ENCODE measurements around the gene TXNL1.

The TXNL1 gene

GRCh38 chr18:56565551-56566345 is 72.6 kb downstream of the TXNL1 start:
- no peak for DNase-seq

DNA sequence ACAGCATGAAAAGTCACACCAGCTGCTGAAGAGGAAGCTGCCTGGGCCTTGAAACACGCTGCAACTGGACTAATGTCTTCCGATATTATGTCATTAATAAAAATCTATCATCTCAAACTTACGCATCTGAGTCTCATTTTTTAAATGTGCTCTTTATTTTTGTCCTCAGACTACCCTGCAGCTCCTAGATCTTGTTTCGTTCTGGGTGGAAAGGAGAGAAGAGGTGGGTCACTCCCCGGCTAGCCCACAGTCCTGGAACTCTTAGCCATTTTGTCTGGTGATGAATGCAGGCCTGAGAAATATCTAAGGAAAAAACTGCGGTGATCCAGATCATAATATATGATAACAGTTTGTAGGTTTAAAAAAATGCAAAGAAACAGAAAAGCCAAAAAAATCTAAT is 73.3 kb downstream of the TXNL1 start:
- DNase-seq, result no peak

GRCh38 chr18:56563568-56563967 is 74.8 kb downstream of the TXNL1 start:
- DNase-seq, result peak; percentile 30

GRCh38 chr18:56562479-56562878 is 75.9 kb downstream of the TXNL1 start:
- no peak for DNase-seq

DNA sequence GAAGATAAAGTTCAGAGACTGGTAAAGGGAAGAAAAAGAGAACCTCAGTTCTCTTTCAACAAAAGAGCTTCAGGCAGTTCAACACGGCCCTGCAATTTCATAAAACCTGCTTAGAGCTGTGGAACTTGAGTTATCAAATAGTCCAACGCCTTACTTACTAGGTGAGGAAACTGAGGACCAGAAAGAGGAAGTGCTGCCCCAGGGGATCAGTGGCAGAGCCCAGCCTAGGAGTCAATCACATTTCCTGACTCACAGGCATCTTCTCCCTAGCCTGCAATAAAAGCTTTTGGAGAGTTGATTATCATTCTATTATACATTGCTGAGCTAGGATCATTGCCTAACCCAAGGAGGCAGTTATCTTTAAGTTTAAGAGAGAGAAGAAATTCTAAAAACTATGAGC is 77.4 kb downstream of the TXNL1 start:
- no peak for DNase-seq

DNA sequence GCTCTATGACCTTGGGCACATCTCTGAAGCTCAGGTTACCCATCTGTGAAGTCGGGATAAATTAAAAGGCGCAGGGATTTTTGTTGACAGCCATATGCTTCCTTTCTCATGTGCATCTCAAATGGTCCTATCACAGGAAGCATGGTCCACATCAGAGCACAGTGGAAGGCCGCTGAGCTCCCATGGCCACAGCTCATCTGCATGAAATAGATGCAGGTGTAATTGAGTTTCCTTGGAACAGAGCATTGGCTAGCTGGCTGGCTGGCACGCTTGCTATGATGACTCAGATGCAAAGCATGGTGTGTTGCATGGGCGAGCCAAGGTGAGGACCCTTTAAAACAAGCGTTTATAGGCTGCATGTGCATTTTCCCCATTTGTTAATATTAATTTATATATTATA is 79.3 kb downstream of the TXNL1 start:
- no peak for DNase-seq

GRCh38 chr18:56556907-56557306 is 81.5 kb downstream of the TXNL1 start:
- no peak for DNase-seq

DNA sequence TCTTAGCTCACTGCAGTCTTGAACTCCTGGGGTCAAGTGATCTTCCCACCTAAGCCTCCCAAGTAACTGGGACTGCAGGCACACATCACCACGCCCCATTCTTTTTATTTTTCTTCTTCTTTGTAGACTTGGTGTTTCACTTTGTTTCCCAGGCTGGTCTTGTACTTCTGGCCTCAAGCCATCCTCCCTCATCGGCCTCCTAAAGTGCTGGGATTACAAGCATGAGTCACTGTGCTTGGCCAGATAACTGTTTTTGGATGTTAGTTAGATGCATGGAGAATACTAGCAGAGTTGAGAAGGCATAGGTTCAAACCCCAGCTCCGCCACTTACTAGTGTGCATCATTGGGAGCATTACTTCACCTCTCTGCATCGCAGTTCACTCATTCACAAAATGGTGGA is 88.3 kb downstream of the TXNL1 start:
- DNase-seq, result no peak

Data from hematopoietic multipotent progenitor cell treated with erythropoietin and hydrocortisone succinate and interleukin-3 and kit ligand, for 4 days (in vitro differentiated cells).